WTC11 (cell line): Measurements from ENCODE around the gene TRAPPC11.

Experiments
- ATF2 ChIP-seq: sonication (generic); formaldehyde crosslinking; IDR thresholded peaks from 2 replicates; pipeline ENCODE4 v1.8.1; 2022; ENCODE audit warnings: low read depth, missing genetic modification reagents, borderline replicate concordance
- CREB1 ChIP-seq: sonication (generic); formaldehyde crosslinking; IDR thresholded peaks from 2 replicates; pipeline ENCODE4 v1.8.0; 2023; ENCODE audit warnings: mild to moderate bottlenecking, missing genetic modification reagents
- CTCF ChIP-seq: fragments of 200-600 bp; IDR thresholded peaks from 2 replicates; pipeline ENCODE4 v1.8.0; 2022; ENCODE audit warnings: antibody characterized with exemption
- FOXJ3 ChIP-seq: sonication (generic); formaldehyde crosslinking; IDR thresholded peaks from 2 replicates; pipeline ENCODE4 v1.9.0; 2021; ENCODE audit warnings: missing genetic modification reagents, mild to moderate bottlenecking, borderline replicate concordance
- FOXP4 ChIP-seq: sonication (generic); formaldehyde crosslinking; IDR thresholded peaks from 2 replicates; pipeline ENCODE4 v1.8.0; 2022; ENCODE audit warnings: mild to moderate bottlenecking, missing genetic modification reagents
- RELA ChIP-seq: sonication (generic); formaldehyde crosslinking; IDR thresholded peaks from 2 replicates; pipeline ENCODE4 v1.8.1; 2022; ENCODE audit warnings: missing genetic modification reagents, mild to moderate bottlenecking, borderline replicate concordance
- USF1 ChIP-seq: sonication (generic); formaldehyde crosslinking; IDR thresholded peaks from 2 replicates; pipeline ENCODE4 v1.8.0; 2022; ENCODE audit warnings: mild to moderate bottlenecking, missing genetic modification reagents
- USF2 ChIP-seq: sonication (generic); formaldehyde crosslinking; IDR thresholded peaks from 2 replicates; pipeline ENCODE4 v1.8.1; 2023; ENCODE audit warnings: mild to moderate bottlenecking, missing genetic modification reagents, moderate library complexity
- ZNF121 ChIP-seq: sonication (generic); formaldehyde crosslinking; IDR thresholded peaks from 2 replicates; pipeline ENCODE4 v1.8.0; 2023; ENCODE audit warnings: missing genetic modification reagents

GRCh38 chr4:183728223-183729068 is 69.4 kb downstream of the TRAPPC11 start:
- TF ChIP-seq CTCF: no peak
- TF ChIP-seq ZNF121 (CRISPR knock-in tag): no peak
- TF ChIP-seq CREB1: no peak
- no peak for TF ChIP-seq RELA (CRISPR knock-in tag)
- no peak for TF ChIP-seq ATF2 (CRISPR knock-in tag)
- TF ChIP-seq FOXJ3 (CRISPR knock-in tag): no peak
- no peak for TF ChIP-seq USF1
- no peak for TF ChIP-seq USF2 (CRISPR knock-in tag)
- no peak for TF ChIP-seq FOXP4
